Measurements from ENCODE around the gene GNB3.

The GNB3 gene

GRCh38 chr12:6894321-6894720 is 53.6 kb downstream of the GNB3 start:
- DNase-seq (ENCODE audit: low read depth): no peak
- H3K4me3 ChIP-seq (ENCODE audit: low read depth, low read length): no peak overlapping the region
- TF ChIP-seq CTCF (IDR thresholded peaks at IDR 0.05; ENCODE audit: low read depth, low read length, missing control alignments): no peak

Data from GM12864 (cell line).